HG02642 (cell line): ENCODE measurements around the gene TLE1.

ENCODE experiments used
- ATAC-seq: cut with Tn5 transposase; IDR thresholded peaks from one replicate; pipeline ENCODE4 v1.9.1; 2021; ENCODE audit warnings: mild to moderate bottlenecking; ENCODE audit not compliant: unreplicated experiment, poor library complexity

The TLE1 gene

GRCh38 chr9:81586786-81587185 lies 102.6 kb downstream of the TLE1 start:
- ATAC-seq, result no peak

GRCh38 chr9:81585191-81585763 lies 104.1 kb downstream of the TLE1 start:
- no peak for ATAC-seq

- no peak for ATAC-seq
Measured at GRCh38 chr9:81584099-81584498, 105.2 kb downstream of the TLE1 start.

GRCh38 chr9:81581986-81582385 lies 107.4 kb downstream of the TLE1 start:
- no peak for ATAC-seq

- no peak for ATAC-seq
Measured at GRCh38 chr9:81579381-81579780, 110.0 kb downstream of the TLE1 start.

GRCh38 chr9:81578606-81579005 lies 110.7 kb downstream of the TLE1 start:
- no peak for ATAC-seq

GRCh38 chr9:81575956-81576355 lies 113.4 kb downstream of the TLE1 start:
- no peak for ATAC-seq

- ATAC-seq, result no peak
Measured at GRCh38 chr9:81574405-81574804, 114.9 kb downstream of the TLE1 start.

GRCh38 chr9:81573415-81574321 lies 115.7 kb downstream of the TLE1 start:
- no peak for ATAC-seq

GRCh38 chr9:81570083-81570482 lies 119.3 kb downstream of the TLE1 start:
- no peak for ATAC-seq

GRCh38 chr9:81566074-81566698 lies 123.2 kb downstream of the TLE1 start:
- ATAC-seq, result no peak

- no peak for ATAC-seq
Measured at GRCh38 chr9:81565609-81566008, 123.7 kb downstream of the TLE1 start.

- ATAC-seq, result no peak
Measured at GRCh38 chr9:81565144-81565543, 124.2 kb downstream of the TLE1 start.

- no peak for ATAC-seq
Measured at GRCh38 chr9:81564632-81565031, 124.7 kb downstream of the TLE1 start.

GRCh38 chr9:81563739-81564138 lies 125.6 kb downstream of the TLE1 start:
- no peak for ATAC-seq

- ATAC-seq, result no peak
Measured at GRCh38 chr9:81563020-81563407, 126.3 kb downstream of the TLE1 start.

- ATAC-seq, result no peak
Measured at GRCh38 chr9:81562231-81563019, 126.9 kb downstream of the TLE1 start.

GRCh38 chr9:81560851-81561732 lies 128.3 kb downstream of the TLE1 start:
- ATAC-seq, result no peak

GRCh38 chr9:81559709-81560108 lies 129.6 kb downstream of the TLE1 start:
- ATAC-seq, result no peak

- ATAC-seq, result no peak
Measured at GRCh38 chr9:81559197-81559596, 130.2 kb downstream of the TLE1 start.
